ENCODE measurements around the gene USP3.

DNA sequence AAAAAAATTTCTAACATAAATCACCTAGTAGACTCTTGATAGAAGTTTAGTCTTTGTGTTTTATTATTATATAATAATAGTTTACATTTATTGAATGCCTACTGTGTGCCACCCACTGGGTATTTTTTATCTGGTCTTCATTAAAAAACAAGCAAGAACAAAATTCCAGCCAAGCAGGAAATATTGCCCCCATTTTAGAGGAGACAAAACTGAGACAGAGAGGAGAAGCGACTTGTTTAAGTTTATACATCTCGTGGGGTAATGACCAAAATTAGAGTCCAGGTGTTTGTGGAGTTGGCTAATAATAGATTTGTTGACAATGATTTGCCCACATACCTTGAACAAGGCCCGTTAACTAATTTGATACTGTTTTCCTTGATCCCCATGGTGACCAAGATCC lies 59.7 kb downstream of the USP3 start:
- TF ChIP-seq, protein P1, sequence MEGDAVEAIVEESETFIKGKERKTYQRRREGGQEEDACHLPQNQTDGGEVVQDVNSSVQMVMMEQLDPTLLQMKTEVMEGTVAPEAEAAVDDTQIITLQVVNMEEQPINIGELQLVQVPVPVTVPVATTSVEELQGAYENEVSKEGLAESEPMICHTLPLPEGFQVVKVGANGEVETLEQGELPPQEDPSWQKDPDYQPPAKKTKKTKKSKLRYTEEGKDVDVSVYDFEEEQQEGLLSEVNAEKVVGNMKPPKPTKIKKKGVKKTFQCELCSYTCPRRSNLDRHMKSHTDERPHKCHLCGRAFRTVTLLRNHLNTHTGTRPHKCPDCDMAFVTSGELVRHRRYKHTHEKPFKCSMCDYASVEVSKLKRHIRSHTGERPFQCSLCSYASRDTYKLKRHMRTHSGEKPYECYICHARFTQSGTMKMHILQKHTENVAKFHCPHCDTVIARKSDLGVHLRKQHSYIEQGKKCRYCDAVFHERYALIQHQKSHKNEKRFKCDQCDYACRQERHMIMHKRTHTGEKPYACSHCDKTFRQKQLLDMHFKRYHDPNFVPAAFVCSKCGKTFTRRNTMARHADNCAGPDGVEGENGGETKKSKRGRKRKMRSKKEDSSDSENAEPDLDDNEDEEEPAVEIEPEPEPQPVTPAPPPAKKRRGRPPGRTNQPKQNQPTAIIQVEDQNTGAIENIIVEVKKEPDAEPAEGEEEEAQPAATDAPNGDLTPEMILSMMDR (IDR thresholded peaks at IDR 0.05) = no peak
- TF ChIP-seq POLR2A (IDR thresholded peaks at IDR 0.05) = no peak
